H9 (cell line): ENCODE measurements around the gene KLHL4. TPM values are rescaled to one million over a fixed set of nuclear protein-coding genes. Genes with fewer than 3 reads are reported as not detected.

Source experiments
- DNase-seq: peaks from one replicate; pipeline ENCODE4 v3.0.0-alpha.2; 2017
- H2AFZ ChIP-seq: one replicate; pipeline ENCODE4 v1.6.1; 2013; ENCODE audit warnings: mild to moderate bottlenecking, low read length, control low read depth, moderate library complexity
- H2AK5ac ChIP-seq: 2 replicates; pipeline ENCODE4 v1.6.1; 2013; ENCODE audit warnings: low read length, control low read depth, mixed read lengths; ENCODE audit not compliant: insufficient read length
- H2BK120ac ChIP-seq: one replicate; pipeline ENCODE4 v1.6.1; 2013; ENCODE audit warnings: low read depth, mild to moderate bottlenecking, low read length, control low read depth, inconsistent platforms; ENCODE audit not compliant: poor library complexity, severe bottlenecking
- H2BK12ac ChIP-seq: 2 replicates; pipeline ENCODE4 v1.6.1; 2013; ENCODE audit warnings: low read length, control low read depth, mixed read lengths, low read depth; ENCODE audit not compliant: insufficient read length
- H2BK15ac ChIP-seq: 2 replicates; pipeline ENCODE4 v1.6.1; 2013; ENCODE audit warnings: low read depth, low read length, control low read depth
- H2BK20ac ChIP-seq: one replicate; pipeline ENCODE4 v1.6.1; 2013; ENCODE audit warnings: low read depth, mild to moderate bottlenecking, low read length, control low read depth, inconsistent platforms; ENCODE audit not compliant: poor library complexity, severe bottlenecking
- H2BK5ac ChIP-seq: 2 replicates; pipeline ENCODE4 v1.6.1; 2013; ENCODE audit warnings: low read length, control low read depth, mixed read lengths; ENCODE audit not compliant: insufficient read length
- H3K14ac ChIP-seq: 2 replicates; pipeline ENCODE4 v1.6.1; 2013; ENCODE audit warnings: low read length, control low read depth; ENCODE audit not compliant: insufficient read depth
- H3K18ac ChIP-seq: 2 replicates; pipeline ENCODE4 v1.6.1; 2013; ENCODE audit warnings: low read depth, mild to moderate bottlenecking, mixed read lengths, low read length, control low read depth; ENCODE audit not compliant: insufficient read length
- H3K23ac ChIP-seq: 2 replicates; pipeline ENCODE4 v1.6.1; 2013; ENCODE audit warnings: low read length, control low read depth, mixed read lengths, low read depth; ENCODE audit not compliant: insufficient read length
- H3K23me2 ChIP-seq: 2 replicates; pipeline ENCODE4 v1.6.1; 2013; ENCODE audit warnings: low read depth, mild to moderate bottlenecking, mixed read lengths, low read length, control low read depth; ENCODE audit not compliant: insufficient read length, poor library complexity, severe bottlenecking
- H3K27ac ChIP-seq: 2 replicates; pipeline ENCODE4 v1.5.1; 2013; ENCODE audit warnings: low read length, control low read depth, mixed read lengths, low read depth; ENCODE audit not compliant: insufficient read length
- H3K27me3 ChIP-seq: 2 replicates; pipeline ENCODE4 v1.6.1; 2013; ENCODE audit warnings: low read length, control low read depth, inconsistent platforms; ENCODE audit not compliant: insufficient read depth
- H3K4ac ChIP-seq: 2 replicates; pipeline ENCODE4 v1.6.1; 2013; ENCODE audit warnings: low read depth, mild to moderate bottlenecking, control low read depth, inconsistent platforms, low read length, moderate library complexity
- H3K4me1 ChIP-seq: 2 replicates; pipeline ENCODE4 v1.6.1; 2013; ENCODE audit warnings: low read length, control low read depth, inconsistent platforms; ENCODE audit not compliant: insufficient read depth
- H3K4me2 ChIP-seq: 2 replicates; pipeline ENCODE4 v1.6.1; 2013; ENCODE audit warnings: low read length, control low read depth, mixed read lengths; ENCODE audit not compliant: insufficient read length, insufficient read depth
- H3K56ac ChIP-seq: 2 replicates; pipeline ENCODE4 v1.6.1; 2013; ENCODE audit warnings: low read depth, mild to moderate bottlenecking, mixed read lengths, low read length, control low read depth; ENCODE audit not compliant: insufficient read length
- H3K79me1 ChIP-seq: 2 replicates; pipeline ENCODE4 v1.6.1; 2013; ENCODE audit warnings: low read depth, mild to moderate bottlenecking, moderate library complexity, low read length, control low read depth, inconsistent platforms; ENCODE audit not compliant: insufficient read depth, poor library complexity, severe bottlenecking
- H3K79me2 ChIP-seq: 2 replicates; pipeline ENCODE4 v1.6.1; 2013; ENCODE audit warnings: low read length, control low read depth, inconsistent platforms; ENCODE audit not compliant: insufficient read depth
- H3K9ac ChIP-seq: 2 replicates; pipeline ENCODE4 v1.6.1; 2013; ENCODE audit warnings: low read length, control low read depth, mixed read lengths; ENCODE audit not compliant: insufficient read length; ENCODE audit errors: extremely low read depth
- H3K9me3 ChIP-seq: one replicate; pipeline ENCODE4 v1.6.1; 2013; ENCODE audit warnings: low read depth, low read length, inconsistent platforms; ENCODE audit not compliant: control insufficient read depth
- H3T11ph ChIP-seq: one replicate; pipeline ENCODE4 v1.6.1; 2013; ENCODE audit warnings: mild to moderate bottlenecking, low read length, control low read depth, inconsistent platforms
- H4K20me1 ChIP-seq: one replicate; pipeline ENCODE4 v1.6.1; 2013; ENCODE audit not compliant: control insufficient read depth, insufficient read length, insufficient read depth
- H4K5ac ChIP-seq: 2 replicates; pipeline ENCODE4 v1.6.1; 2013; ENCODE audit warnings: low read depth, mild to moderate bottlenecking, mixed read lengths, low read length, control low read depth; ENCODE audit not compliant: insufficient read length
- H4K8ac ChIP-seq: replicated peaks from 2 replicates; pipeline ENCODE4 v1.6.1; 2013; ENCODE audit warnings: low read length, control low read depth, mixed read lengths, low read depth; ENCODE audit not compliant: insufficient read length
- H4K91ac ChIP-seq: 2 replicates; pipeline ENCODE4 v1.6.1; 2013; ENCODE audit warnings: low read depth, mild to moderate bottlenecking, moderate library complexity, mixed read lengths, low read length, control low read depth; ENCODE audit not compliant: insufficient read length
- H3K27ac Mint-ChIP-seq, 3 experiments: 2 replicates in 2 of 3; 3 replicates in 1 of 3; pipeline ENCODE4 v1.8.0; 2020 to 2021; ENCODE audit warnings: mixed read lengths in 3 of 3, mild to moderate bottlenecking in 1 of 3, moderate library complexity in 1 of 3
- H3K27me3 Mint-ChIP-seq: 2 replicates; pipeline ENCODE4 v1.8.0; 2021; ENCODE audit warnings: low read depth, mild to moderate bottlenecking, moderate library complexity, mixed read lengths
- H3K36me3 Mint-ChIP-seq, 3 experiments: 2 replicates in 2 of 3; 3 replicates in 1 of 3; pipeline ENCODE4 v1.8.0; 2020 to 2021; ENCODE audit warnings: low read depth in 3 of 3, mixed read lengths in 3 of 3; ENCODE audit not compliant: insufficient read depth in 1 of 3
- H3K4me1 Mint-ChIP-seq, 2 experiments: 2 replicates each; pipeline ENCODE4 v1.8.0; 2020; ENCODE audit warnings: mixed read lengths in 2 of 2
- H3K4me3 Mint-ChIP-seq, 2 experiments: 2 replicates in 1 of 2; 3 replicates in 1 of 2; pipeline ENCODE4 v1.8.0; 2020 to 2021; ENCODE audit warnings: mild to moderate bottlenecking in 2 of 2, mixed read lengths in 2 of 2, moderate library complexity in 1 of 2
- H3K9me3 Mint-ChIP-seq, 2 experiments: 2 replicates in 1 of 2; 3 replicates in 1 of 2; pipeline ENCODE4 v1.8.0; 2020; ENCODE audit warnings: mild to moderate bottlenecking in 2 of 2, mixed read lengths in 2 of 2, moderate library complexity in 1 of 2
- WGBS: extraction: QIAGEN DNeasy Blood & Tissue Kit; methylation state at CpG from one replicate; pipeline ENCODE4 v1.1.7; 2013; ENCODE audit warnings: missing lambda C conversion rate, low lambda C conversion rate, mixed read lengths; ENCODE audit not compliant: insufficient read length; ENCODE audit errors: extremely low coverage; 5-methylcytosine and 5-hydroxymethylcytosine counted together
- total RNA-seq: library from RNA; stranded (reverse); gene quantifications from 2 replicates; pipeline ENCODE4 v1.2.1, GENCODE V29; 2021
- TF ChIP-seq, protein P1 (sequence below): fragments of 200-600 bp; sonication (generic); conservative IDR thresholded peaks from 3 replicates; pipeline ENCODE4 v1.8.0; 2021; ENCODE audit warnings: antibody characterized with exemption, mild to moderate bottlenecking

KLHL4 gene
- total RNA-seq, 1 experiment from 2014 or later, result 22.3 TPM

DNA sequence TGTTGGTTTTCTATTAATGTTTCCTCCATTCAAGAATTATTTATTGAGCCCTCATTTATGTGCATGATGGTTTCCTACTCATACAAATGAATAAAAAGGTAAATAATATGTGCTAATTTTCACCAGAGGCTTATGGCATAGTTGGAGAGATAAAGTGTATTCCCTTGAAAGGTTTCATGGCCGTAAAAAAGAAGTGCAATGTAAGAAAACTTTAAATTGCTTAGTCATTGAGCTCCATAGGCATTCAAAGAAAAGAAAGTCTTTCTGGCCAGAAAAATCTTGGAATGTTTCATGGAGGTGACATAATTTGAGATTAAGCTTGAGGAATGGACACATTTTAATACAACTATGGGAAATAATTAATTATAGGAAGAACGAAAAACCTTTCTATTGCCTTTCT, 8.7 kb downstream of the KLHL4 start:
- Histone ChIP-seq H2AFZ (no peak overlapping the region), H3K27ac (no peak overlapping the region), H3K9ac (no peak overlapping the region), H3T11ph (no peak overlapping the region), H3K9me3 (no peaks in the 10 kb centered on the region), H3K14ac (no peak overlapping the region), H3K56ac (no peak overlapping the region), H3K4ac (no peak overlapping the region), H2BK5ac (no peak overlapping the region), H2AK5ac (no peak overlapping the region), H4K5ac (no peak overlapping the region), H2BK120ac (no peak overlapping the region), H3K4me1 (no peaks in the 10 kb centered on the region), H2BK12ac (no peak overlapping the region), H3K27me3 (no peaks in the 10 kb centered on the region), H2BK20ac (no peak overlapping the region), H3K79me1 (no peaks in the 10 kb centered on the region), H2BK15ac (no peak overlapping the region), H4K20me1 (no peaks in the 10 kb centered on the region), H3K23me2 (no peaks in the 10 kb centered on the region), H4K91ac (no peak overlapping the region), H3K23ac (no peak overlapping the region), H3K79me2 (no peaks in the 10 kb centered on the region; the same call in 1 of the 2 replicates), H3K4me2 (no peak overlapping the region), H4K8ac (no peak overlapping the region), H3K18ac (no peak overlapping the region)
- peaks cover 0 to 12% of the 10 kb centered on the region in 2 experiments; a peak in 3 of 5 replicates for H3K9me3 Mint-ChIP-seq
- peaks cover 3 to 14% of the 10 kb centered on the region in 2 experiments; a peak in 2 of 4 replicates for H3K4me1 Mint-ChIP-seq
- no peak overlapping the region for H3K27ac Mint-ChIP-seq
- TF ChIP-seq, protein P1, sequence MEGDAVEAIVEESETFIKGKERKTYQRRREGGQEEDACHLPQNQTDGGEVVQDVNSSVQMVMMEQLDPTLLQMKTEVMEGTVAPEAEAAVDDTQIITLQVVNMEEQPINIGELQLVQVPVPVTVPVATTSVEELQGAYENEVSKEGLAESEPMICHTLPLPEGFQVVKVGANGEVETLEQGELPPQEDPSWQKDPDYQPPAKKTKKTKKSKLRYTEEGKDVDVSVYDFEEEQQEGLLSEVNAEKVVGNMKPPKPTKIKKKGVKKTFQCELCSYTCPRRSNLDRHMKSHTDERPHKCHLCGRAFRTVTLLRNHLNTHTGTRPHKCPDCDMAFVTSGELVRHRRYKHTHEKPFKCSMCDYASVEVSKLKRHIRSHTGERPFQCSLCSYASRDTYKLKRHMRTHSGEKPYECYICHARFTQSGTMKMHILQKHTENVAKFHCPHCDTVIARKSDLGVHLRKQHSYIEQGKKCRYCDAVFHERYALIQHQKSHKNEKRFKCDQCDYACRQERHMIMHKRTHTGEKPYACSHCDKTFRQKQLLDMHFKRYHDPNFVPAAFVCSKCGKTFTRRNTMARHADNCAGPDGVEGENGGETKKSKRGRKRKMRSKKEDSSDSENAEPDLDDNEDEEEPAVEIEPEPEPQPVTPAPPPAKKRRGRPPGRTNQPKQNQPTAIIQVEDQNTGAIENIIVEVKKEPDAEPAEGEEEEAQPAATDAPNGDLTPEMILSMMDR, result no peak
- H3K36me3 Mint-ChIP-seq, result peaks cover 5 to 30% (median 7%) of the 10 kb centered on the region in 3 experiments; a peak in 4 of 7 replicates
- no peak for DNase-seq
- no peak overlapping the region for H3K4me3 Mint-ChIP-seq
- no peaks in the 10 kb centered on the region for H3K27me3 Mint-ChIP-seq
- WGBS, result no CpG with 5 or more reads among the region's 2 CpGs
